Fibroblast of skin of back (primary cell): ENCODE measurements around the gene LRMDA.
"Not testable (repeated sequence)": the region's sequence is repeated elsewhere in the genome, so short reads cannot be mapped to it uniquely, and the experiment has no call there.

Experiments used
- DNase-seq: peaks from one replicate; pipeline ENCODE4 v3.0.0-alpha.2; 2013

LRMDA gene

GRCh38 chr10:75722609-75723008, 291.2 kb downstream of the LRMDA start:
- no peak for DNase-seq

GRCh38 chr10:75723319-75723980, 292.0 kb downstream of the LRMDA start:
- no peak for DNase-seq

- no peak for DNase-seq
These were observed 292.6 kb downstream of the LRMDA start for GRCh38 chr10:75724047-75724446.

- DNase-seq: no peak
These were observed 295.4 kb downstream of the LRMDA start for GRCh38 chr10:75726522-75727483.

DNA sequence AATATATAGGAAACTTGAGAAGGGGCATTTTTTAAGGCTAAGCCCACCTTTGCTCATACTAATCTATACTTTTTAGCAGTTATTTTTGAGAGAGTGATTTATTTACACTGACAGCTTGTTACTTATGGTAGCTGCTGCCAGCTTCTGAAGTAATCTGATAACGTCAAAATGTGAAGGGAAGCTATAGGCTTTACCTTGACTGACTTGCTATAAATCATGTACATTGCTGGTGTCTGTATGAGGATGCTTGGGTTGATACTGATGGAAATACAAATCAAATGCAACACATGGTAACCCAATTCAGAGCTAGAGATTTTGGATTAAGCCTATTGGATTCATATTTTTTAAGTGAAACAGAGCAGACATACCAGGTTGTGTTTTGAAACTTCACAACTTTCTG, 299.4 kb downstream of the LRMDA start:
- DNase-seq: no peak

DNA sequence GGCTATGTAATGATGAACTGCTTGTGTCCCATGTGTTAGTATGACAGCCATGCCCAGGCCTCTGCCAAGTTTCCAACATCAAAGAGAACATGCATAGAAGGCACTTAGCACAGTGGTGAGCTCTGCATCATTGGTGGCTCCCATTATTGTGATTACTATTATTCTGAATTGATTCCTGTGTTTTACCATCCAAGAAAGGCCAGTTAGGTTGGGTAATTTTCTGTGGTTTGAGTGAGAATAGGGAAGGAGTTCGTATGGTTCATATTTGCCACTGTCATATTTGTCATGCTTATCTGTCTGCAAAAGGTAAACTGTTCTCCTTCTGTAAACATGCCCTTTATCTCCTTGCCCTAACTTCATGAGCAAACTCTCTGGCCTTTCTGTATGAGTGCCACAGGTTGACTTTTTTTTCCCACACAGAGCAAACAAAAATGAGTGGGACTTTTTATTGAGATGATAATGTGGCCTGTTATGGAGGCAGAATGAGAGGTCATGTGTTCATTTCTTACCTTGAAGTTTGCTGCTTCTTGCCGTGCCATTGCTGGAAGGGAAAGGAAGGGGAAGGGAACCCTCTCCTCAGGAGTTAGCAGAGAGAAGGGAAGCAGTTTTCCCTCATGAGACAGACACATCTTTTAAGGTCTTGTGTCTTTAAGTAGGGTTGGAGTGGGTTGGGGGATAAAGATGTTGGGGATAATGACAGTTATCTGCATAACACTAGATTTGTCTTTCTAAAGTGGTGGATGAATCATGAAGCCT, 301.9 kb downstream of the LRMDA start:
- DNase-seq: no peak

GRCh38 chr10:75736151-75736640, 304.8 kb downstream of the LRMDA start:
- no peak for DNase-seq

DNA sequence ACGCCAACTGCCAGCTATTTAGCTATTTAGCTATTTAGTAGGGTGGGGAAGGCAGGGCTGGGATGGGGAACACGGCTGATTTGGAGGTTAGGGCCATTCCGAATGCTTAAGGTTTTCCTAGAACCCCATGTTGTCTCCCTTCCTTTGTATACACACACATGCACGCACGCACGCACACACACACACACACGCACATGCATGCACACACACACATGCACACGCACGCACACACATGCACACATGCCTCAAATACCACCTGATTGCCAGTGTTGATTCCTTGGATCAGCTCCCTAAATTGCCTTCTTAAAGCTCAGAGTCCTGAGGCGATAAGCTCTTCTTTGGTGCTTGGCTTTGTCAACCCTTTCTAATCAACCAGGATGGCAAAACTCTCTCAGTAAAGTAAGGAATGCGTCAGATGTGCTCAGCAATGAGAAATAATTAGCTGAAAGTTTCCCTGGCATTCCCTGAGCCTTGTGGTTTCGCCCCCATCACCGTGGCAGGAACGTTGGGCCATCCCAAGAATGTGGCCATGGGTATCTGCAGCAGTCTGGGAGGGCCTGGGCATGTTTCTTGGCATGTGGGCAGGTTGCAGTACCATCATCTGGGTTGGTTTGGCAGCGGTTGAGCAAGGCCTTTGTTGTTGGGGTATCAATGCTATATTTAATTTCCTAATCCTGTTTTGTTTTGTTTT, 305.6 kb downstream of the LRMDA start:
- no peak for DNase-seq

GRCh38 chr10:75737580-75737949, 306.1 kb downstream of the LRMDA start:
- no peak for DNase-seq

DNA sequence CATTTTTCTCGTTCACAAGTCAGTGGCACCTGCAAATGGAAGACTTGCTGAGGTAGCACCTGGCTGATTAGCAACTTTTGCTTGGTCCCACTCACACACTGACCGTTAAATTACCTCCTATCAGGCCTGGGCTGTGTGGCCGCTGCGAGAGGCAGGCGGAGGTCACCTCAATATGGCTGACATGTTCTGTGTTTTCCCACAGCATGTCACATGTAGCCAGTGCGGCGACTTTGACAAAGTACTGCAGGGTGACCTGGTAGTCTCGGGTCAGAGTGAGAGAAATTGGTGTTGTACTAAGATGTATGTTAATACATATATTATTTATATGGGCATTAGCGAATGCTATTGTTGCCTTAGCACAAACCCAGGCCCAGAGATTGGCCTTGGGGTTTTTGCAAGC, 307.5 kb downstream of the LRMDA start:
- DNase-seq: no peak

GRCh38 chr10:75739414-75740143, 308.2 kb downstream of the LRMDA start:
- no peak for DNase-seq

DNA sequence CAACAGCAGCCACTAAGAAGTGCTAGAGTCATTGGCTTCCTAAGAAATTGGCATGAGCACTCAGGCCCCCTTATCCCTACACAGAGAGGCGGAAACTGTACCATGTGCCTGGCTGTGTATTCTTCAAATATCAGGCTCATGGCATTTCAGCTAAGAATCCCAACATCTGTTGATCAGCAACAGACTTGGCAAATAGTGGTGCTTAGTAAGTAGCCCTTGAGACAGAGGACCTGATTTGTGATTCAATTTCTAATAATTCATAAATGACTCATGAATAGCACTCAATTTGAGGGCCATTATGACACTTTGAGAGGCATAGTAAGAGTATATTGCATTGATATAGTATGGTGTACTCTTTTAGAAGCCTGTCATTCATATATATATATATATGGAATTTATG, 309.1 kb downstream of the LRMDA start:
- DNase-seq: no peak

DNA sequence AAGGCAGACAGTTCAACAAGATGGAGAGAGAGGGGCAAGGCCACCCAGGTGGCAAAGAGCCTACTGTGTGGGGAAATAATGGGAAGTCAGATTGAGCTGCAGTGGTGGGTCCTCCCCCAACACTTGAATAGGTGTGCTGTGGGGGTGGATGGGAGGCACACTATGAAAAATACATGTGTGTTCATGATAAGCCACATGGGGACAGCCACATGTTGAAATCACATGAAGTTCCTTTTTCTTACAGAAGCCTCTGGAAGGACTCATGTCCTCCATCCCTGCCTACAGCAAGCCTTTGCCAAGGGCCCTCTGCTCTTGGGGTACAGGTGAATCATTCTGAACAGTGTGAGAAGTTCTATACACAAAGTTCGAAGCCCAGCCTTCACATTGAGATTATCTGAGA, 310.9 kb downstream of the LRMDA start:
- no peak for DNase-seq

DNA sequence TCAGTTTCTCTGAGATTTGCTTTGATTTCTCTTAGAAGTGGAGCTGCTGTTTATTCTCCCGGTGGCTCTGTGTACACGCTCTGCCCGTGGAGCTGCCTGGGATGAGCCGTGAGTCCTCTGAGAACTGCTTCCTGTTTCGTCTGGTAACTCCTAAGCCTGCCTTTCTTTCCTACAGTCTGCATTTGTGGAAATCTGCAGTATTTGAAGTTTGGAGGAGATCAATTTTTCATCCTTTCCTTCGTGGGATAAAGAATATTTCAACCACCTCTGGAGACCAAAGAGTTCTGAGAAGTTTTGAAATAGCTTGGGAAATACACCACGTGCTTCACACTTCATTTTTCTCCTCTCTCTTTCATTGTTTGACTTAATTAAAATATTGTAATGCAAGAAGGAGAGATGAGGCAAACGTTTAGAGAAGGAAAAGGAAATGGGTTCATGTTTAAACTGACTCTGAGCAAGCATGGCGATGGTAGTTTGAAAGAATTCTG, 311.9 kb downstream of the LRMDA start:
- DNase-seq: peak; percentile 8

- DNase-seq: peak; percentile 15
These were observed 312.8 kb downstream of the LRMDA start for GRCh38 chr10:75744261-75744660.

DNA sequence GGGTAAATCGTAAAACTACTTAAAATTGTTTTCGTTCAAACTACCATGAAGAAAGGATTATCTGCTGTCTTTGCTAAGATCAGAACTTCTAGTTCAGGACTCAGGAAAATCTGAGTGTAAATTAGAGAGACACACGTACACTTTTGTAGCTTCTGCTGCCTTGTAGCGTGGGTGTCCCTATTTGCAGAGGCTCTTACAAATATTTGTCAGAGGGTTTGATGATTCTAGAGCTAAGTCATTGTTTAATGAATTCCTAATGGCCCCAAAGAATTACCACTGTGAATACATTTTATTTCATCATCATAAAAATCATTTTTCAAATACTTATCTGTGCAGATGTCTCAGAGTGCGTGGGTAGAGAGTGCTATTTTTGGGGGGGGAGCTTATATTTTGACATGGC, 314.9 kb downstream of the LRMDA start:
- no peak for DNase-seq

DNA sequence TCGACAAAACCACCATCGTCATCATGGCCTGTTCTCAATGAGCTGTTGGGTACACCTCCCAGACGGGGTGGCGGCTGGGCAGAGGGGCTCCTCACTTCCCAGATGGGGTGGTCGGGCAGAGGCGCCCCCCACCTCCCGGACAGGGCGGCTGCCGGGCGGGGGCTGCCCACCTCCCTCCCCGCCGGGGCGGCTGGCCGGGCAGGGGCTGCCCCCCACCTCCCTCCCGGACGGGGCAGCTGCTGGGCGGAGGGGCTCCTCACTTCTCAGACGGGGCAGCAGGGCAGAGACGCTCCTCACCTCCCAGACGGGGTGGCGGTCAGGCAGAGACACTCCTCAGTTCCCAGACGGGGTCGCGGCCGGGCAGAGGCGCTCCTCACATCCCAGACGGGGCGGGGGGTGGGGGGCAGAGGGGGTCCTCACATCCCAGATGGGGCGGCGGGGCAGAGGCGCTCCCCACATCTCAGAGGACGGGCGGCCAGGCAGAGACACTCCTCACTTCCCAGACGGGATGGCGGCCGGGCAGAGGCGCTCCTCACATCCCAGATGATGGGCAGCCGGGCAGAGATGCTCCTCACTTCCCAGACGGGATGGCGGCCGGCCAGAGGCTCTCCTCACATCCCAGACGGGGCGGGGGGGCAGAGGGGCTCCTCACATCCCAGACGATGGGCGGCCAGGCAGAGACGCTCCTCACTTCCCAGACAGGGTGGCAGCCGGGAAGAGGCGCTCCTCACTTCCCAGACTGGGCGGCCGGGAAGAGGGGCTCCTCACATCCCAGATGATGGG, 318.9 kb downstream of the LRMDA start:
- DNase-seq: not testable (repeated sequence)

- DNase-seq: no peak
These were observed 319.8 kb downstream of the LRMDA start for GRCh38 chr10:75751232-75751631.

- no peak for DNase-seq
These were observed 322.2 kb downstream of the LRMDA start for GRCh38 chr10:75753621-75754020.

GRCh38 chr10:75754096-75754831, 322.8 kb downstream of the LRMDA start:
- no peak for DNase-seq
